Measurements from ENCODE around the gene CHCHD3.

- TF ChIP-seq, protein P1, sequence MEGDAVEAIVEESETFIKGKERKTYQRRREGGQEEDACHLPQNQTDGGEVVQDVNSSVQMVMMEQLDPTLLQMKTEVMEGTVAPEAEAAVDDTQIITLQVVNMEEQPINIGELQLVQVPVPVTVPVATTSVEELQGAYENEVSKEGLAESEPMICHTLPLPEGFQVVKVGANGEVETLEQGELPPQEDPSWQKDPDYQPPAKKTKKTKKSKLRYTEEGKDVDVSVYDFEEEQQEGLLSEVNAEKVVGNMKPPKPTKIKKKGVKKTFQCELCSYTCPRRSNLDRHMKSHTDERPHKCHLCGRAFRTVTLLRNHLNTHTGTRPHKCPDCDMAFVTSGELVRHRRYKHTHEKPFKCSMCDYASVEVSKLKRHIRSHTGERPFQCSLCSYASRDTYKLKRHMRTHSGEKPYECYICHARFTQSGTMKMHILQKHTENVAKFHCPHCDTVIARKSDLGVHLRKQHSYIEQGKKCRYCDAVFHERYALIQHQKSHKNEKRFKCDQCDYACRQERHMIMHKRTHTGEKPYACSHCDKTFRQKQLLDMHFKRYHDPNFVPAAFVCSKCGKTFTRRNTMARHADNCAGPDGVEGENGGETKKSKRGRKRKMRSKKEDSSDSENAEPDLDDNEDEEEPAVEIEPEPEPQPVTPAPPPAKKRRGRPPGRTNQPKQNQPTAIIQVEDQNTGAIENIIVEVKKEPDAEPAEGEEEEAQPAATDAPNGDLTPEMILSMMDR (IDR thresholded peaks at IDR 0.05), result no peak
- TF ChIP-seq POLR2A (IDR thresholded peaks at IDR 0.05), result no peak
Observed at GRCh38 chr7:132799081-132799413, 282.8 kb downstream of the CHCHD3 start.

All from lower leg skin (tissue), 3 donors.